ENCODE data around the gene EFNA2. TPM values are rescaled to one million over a fixed set of nuclear protein-coding genes. Genes with fewer than 3 reads are reported as not detected.
"Not testable (repeated sequence)": the region's sequence is repeated elsewhere in the genome, so short reads cannot be mapped to it uniquely, and the experiment has no call there.

Gene EFNA2
- total RNA-seq, 3 donors from 2014 or later (not counting 1 experiment from before 2014, with no cell fraction given), result not detected

- H3K27ac Mint-ChIP-seq, result peak overlapping the region in 1 of 2 donors; percentile 36
- WGBS (ENCODE audit: insufficient coverage), result 4% methylated on average over 66 of the region's 66 CpGs
- Histone ChIP-seq H3K27ac (ENCODE audit: low read length) (no peak overlapping the region), H3K4me1 (ENCODE audit: control insufficient read depth, insufficient read depth, low read length) (peaks cover 9% of the 10 kb centered on the region), H3K36me3 (ENCODE audit: control insufficient read depth, insufficient read depth, low read length) (no peaks in the 10 kb centered on the region), H3K4me3 (ENCODE audit: low read length) (no peak overlapping the region), H3K9me3 (ENCODE audit: control insufficient read depth, insufficient read depth, low read length) (no peaks in the 10 kb centered on the region), H3K27me3 (ENCODE audit: control insufficient read depth, insufficient read depth, low read length) (peaks cover 23% of the 10 kb centered on the region)
- H3K9me3 Mint-ChIP-seq, result no peaks in the 10 kb centered on the region
- H3K4me3 Mint-ChIP-seq, result peak overlapping the region; percentile 25
- H3K4me1 Mint-ChIP-seq, result no peaks in the 10 kb centered on the region
- TF ChIP-seq CTCF (IDR thresholded peaks at IDR 0.05), result no peak
- intact Hi-C loops (cut with micrococcal nuclease), result no loop called here
- DNase-seq (peak; percentile 24 to 29), ATAC-seq (peak in 2 of 3 donors; percentile 62 to 67)
- H3K36me3 Mint-ChIP-seq, result no peaks in the 10 kb centered on the region
- H3K27me3 Mint-ChIP-seq (ENCODE audit: low read depth in 2 of 2), result peaks cover 18 to 21% of the 10 kb centered on the region in 2 donors
Observed at GRCh38 chr19:1324806-1325567, 39.3 kb downstream of the EFNA2 start.

- H3K27me3 Mint-ChIP-seq (ENCODE audit: low read depth in 2 of 2), result peaks cover 18 to 21% of the 10 kb centered on the region in 2 donors
- Histone ChIP-seq H3K36me3 (ENCODE audit: control insufficient read depth, insufficient read depth, low read length) (no peaks in the 10 kb centered on the region), H3K4me1 (ENCODE audit: control insufficient read depth, insufficient read depth, low read length) (peaks cover 9% of the 10 kb centered on the region), H3K9me3 (ENCODE audit: control insufficient read depth, insufficient read depth, low read length) (no peaks in the 10 kb centered on the region), H3K4me3 (ENCODE audit: low read length) (no peak overlapping the region), H3K27ac (ENCODE audit: low read length) (no peak overlapping the region), H3K27me3 (ENCODE audit: control insufficient read depth, insufficient read depth, low read length) (peaks cover 23% of the 10 kb centered on the region)
- no peaks in the 10 kb centered on the region for H3K36me3 Mint-ChIP-seq
- DNase-seq, result no peak
- no peaks in the 10 kb centered on the region for H3K4me1 Mint-ChIP-seq
- H3K27ac Mint-ChIP-seq, result peak overlapping the region in 1 of 2 donors; percentile 36
- WGBS (ENCODE audit: insufficient coverage), result 75% methylated on average over 38 of the region's 38 CpGs
- no peaks in the 10 kb centered on the region for H3K9me3 Mint-ChIP-seq
- no peak for TF ChIP-seq CTCF (IDR thresholded peaks at IDR 0.05)
- ATAC-seq, result no peak
- intact Hi-C loops (cut with micrococcal nuclease), result no loop called here
- no peak overlapping the region for H3K4me3 Mint-ChIP-seq
Observed at GRCh38 chr19:1325568-1326294, 40.1 kb downstream of the EFNA2 start.

- no peak overlapping the region for H3K4me3 ChIP-seq (ENCODE audit: low read length)
- 67% methylated on average over 14 of the region's 14 CpGs for WGBS (ENCODE audit: insufficient coverage)
- Mint-ChIP-seq H3K9me3 (no peaks in the 10 kb centered on the region), H3K27me3 (ENCODE audit: low read depth in 2 of 2) (peaks cover 16 to 18% of the 10 kb centered on the region in 2 donors), H3K36me3 (no peaks in the 10 kb centered on the region), H3K4me3 (no peak overlapping the region), H3K4me1 (no peaks in the 10 kb centered on the region), H3K27ac (no peak overlapping the region)
- H3K27me3 ChIP-seq (ENCODE audit: control insufficient read depth, insufficient read depth, low read length), result peaks cover 24% of the 10 kb centered on the region
- no peaks in the 10 kb centered on the region for H3K9me3 ChIP-seq (ENCODE audit: control insufficient read depth, insufficient read depth, low read length)
- no peaks in the 10 kb centered on the region for H3K36me3 ChIP-seq (ENCODE audit: control insufficient read depth, insufficient read depth, low read length)
- no peak for ATAC-seq
- no peak overlapping the region for H3K27ac ChIP-seq (ENCODE audit: low read length)
- intact Hi-C loops (cut with micrococcal nuclease), result no loop called here
- no peak for DNase-seq
- TF ChIP-seq CTCF (IDR thresholded peaks at IDR 0.05), result no peak
- peaks cover 9% of the 10 kb centered on the region for H3K4me1 ChIP-seq (ENCODE audit: control insufficient read depth, insufficient read depth, low read length)
Observed at GRCh38 chr19:1327125-1327524, 41.5 kb downstream of the EFNA2 start.

- intact Hi-C loops (cut with micrococcal nuclease); H3K9me3 Mint-ChIP-seq; H3K27me3 ChIP-seq (ENCODE audit: control insufficient read depth, insufficient read depth, low read length); H3K27ac Mint-ChIP-seq; H3K36me3 ChIP-seq (ENCODE audit: control insufficient read depth, insufficient read depth, low read length); DNase-seq; H3K36me3 Mint-ChIP-seq; H3K27me3 Mint-ChIP-seq (ENCODE audit: low read depth in 2 of 2); H3K4me3 Mint-ChIP-seq; ATAC-seq; H3K9me3 ChIP-seq (ENCODE audit: control insufficient read depth, insufficient read depth, low read length); H3K27ac ChIP-seq (ENCODE audit: low read length); H3K4me1 ChIP-seq (ENCODE audit: control insufficient read depth, insufficient read depth, low read length); H3K4me1 Mint-ChIP-seq; H3K4me3 ChIP-seq (ENCODE audit: low read length): not testable (repeated sequence)
- WGBS (ENCODE audit: insufficient coverage), result 89% methylated on average over 8 of the region's 8 CpGs
Observed at GRCh38 chr19:1332208-1332607, 46.5 kb downstream of the EFNA2 start.

Measured in natural killer cell (primary cell).